HL-60 (cell line): ENCODE data around the gene BRS3.

Experiments used
- DNase-seq, 2 experiments: peaks; one replicate each; pipeline ENCODE4 v3.0.0-alpha.2; 2010 to 2020; ENCODE audit warnings: low read depth in 1 of 2, low spot score in 1 of 2
- H3K27ac ChIP-seq: fragments of 250-450 bp; sonication (Bioruptor Pico); replicated peaks from 2 replicates; pipeline ENCODE4 v1.5.1; 2020; ENCODE audit warnings: mild to moderate bottlenecking, moderate library complexity
- H3K27me3 ChIP-seq: fragments of 250-450 bp; sonication (Bioruptor Pico); 2 replicates; pipeline ENCODE4 v1.5.1; 2021; ENCODE audit warnings: mild to moderate bottlenecking, moderate library complexity; ENCODE audit not compliant: insufficient read depth, poor library complexity, severe bottlenecking
- H3K4me3 ChIP-seq: replicated peaks from 2 replicates; pipeline ENCODE4 v1.5.1; 2011; ENCODE audit warnings: mild to moderate bottlenecking, control low read depth, low read length; ENCODE audit not compliant: insufficient read depth
- CTCF ChIP-seq: IDR thresholded peaks from one replicate; pipeline ENCODE4 v1.5.1; 2011; ENCODE audit warnings: low read length, control low read depth, inconsistent platforms; ENCODE audit not compliant: insufficient read depth
- GABPA ChIP-seq: IDR thresholded peaks from 2 replicates; pipeline ENCODE4 v1.6.1; 2012; ENCODE audit warnings: low read depth
- POLR2AphosphoS5 ChIP-seq: IDR thresholded peaks from 2 replicates; pipeline ENCODE4 v1.6.1; 2012; ENCODE audit warnings: low read depth
- REST ChIP-seq: IDR thresholded peaks from 2 replicates; pipeline ENCODE4 v1.6.1; 2012; ENCODE audit warnings: low read depth; ENCODE audit not compliant: insufficient replicate concordance
- SPI1 ChIP-seq: IDR thresholded peaks from 2 replicates; pipeline ENCODE4 v1.6.1; 2012; ENCODE audit warnings: low read depth, mild to moderate bottlenecking, borderline replicate concordance

Gene BRS3

DNA sequence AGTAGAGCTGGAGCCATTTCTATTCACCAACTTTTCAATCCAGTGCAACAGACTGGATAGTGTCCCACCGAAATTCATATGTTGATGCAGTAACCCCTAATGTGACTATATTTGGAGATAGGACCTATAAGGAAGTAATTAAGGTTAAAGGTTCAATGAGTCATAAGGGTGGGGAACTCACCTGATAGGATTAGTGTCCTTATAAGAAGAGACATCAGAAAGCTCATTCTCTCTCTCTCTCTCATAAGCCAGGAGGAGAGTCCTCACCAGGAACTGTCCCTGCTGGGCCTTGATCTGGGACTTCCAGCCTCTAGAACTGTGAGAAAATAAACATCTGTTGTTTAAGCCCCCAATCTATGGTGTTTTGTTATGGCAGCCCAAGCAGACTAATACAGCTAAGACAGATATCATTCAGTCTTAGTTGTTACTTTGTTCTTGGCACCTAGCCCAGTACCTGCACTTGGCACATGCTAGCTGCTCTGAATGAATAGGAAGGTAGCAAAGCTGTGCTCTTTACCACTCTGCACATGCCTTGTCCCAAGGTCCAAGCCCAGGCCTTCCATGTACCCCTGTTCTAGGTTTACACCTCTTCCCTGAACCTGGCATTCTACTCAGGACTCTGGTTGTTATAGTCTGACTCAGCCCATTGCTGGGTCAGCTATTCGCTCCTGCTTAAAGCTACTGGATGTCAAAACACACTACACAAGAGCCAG lies 19.2 kb upstream of the BRS3 start:
- no peak overlapping the region for H3K27ac ChIP-seq
- no peak for DNase-seq
- no peaks in the 10 kb centered on the region for H3K27me3 ChIP-seq
- H3K4me3 ChIP-seq = no peak overlapping the region
- TF ChIP-seq REST (no peak), POLR2AphosphoS5 (no peak), CTCF (no peak), GABPA (no peak), SPI1 (no peak)

DNA sequence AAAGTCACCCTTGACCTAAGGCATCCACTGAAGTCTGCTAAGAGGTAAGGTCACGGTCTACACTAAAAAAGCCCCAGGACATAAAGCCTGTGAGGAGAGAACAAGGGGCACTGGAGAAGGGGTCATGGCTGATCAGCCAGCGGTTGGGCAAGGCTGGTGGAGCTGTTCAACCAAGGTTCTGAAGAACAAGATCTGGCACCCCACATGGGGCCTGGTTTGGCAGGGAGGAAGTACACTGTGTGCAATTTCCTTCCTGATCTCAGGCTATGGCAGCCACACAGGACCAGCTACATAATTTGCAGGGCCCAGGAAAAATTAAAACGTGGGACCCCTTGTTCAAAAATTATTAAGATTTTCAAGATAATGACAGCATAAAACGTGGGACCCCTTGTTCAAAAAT lies 14.1 kb upstream of the BRS3 start:
- DNase-seq = peak in 1 of 2 experiments; percentile 65
- TF ChIP-seq REST (peak; percentile 73), SPI1 (peak; percentile 34; the same call in 1 of the 2 replicates), POLR2AphosphoS5 (no peak), GABPA (peak; percentile 25; the same call in 1 of the 2 replicates), CTCF (no peak)
- Histone ChIP-seq H3K4me3 (no peak overlapping the region), H3K27me3 (no peaks in the 10 kb centered on the region), H3K27ac (peak overlapping the region; percentile 38)

- no peak overlapping the region for H3K27ac ChIP-seq
- H3K4me3 ChIP-seq = no peak overlapping the region
- H3K27me3 ChIP-seq = no peaks in the 10 kb centered on the region
- TF ChIP-seq CTCF (no peak), GABPA (no peak), SPI1 (no peak), REST (no peak), POLR2AphosphoS5 (no peak)
- DNase-seq = no peak
Measured at GRCh38 chrX:136475236-136475635, 12.5 kb upstream of the BRS3 start.
